HS-27A (cell line): ENCODE results near the gene LRRC8C.
"Not testable (repeated sequence)": the region's sequence is repeated elsewhere in the genome, so short reads cannot be mapped to it uniquely, and the experiment has no call there.

Experiments used
- DNase-seq: peaks from one replicate; pipeline ENCODE4 v3.0.0-alpha.2; 2012; ENCODE audit warnings: low read depth, missing footprints

LRRC8C gene

DNA sequence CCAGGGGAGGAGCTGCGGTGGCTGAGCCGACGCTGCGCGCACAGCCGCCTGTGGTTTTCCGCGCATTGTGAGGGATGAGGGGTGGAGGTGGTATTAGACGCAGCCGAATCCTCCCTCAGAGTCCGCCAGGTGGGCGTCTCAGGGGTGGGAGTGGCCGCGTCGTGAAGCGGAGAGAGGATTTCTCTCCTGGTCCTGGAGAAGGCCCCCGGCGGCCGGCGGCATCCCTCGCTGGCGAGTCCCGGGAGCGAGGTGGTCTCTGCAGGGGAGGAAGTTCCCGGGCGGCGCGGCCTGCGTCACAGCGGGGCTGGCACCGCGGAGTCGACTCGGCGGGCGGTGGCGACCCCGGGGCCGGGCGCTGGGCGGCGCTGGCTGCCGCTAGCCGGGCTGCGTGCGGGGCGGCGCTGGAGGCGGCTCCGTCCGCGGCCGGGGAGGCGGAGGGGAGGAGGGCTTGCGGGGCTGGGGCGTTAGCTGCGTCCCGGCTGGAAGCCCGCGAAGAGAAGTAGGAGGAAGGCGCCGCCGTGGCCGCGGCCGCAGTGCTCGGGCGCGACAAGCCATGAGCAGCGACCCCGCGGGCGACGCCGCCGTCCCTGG is at the start of gene LRRC8C:
Gene LRRC8C, plus strand, starts transcription at position 464 of the 591 bp plus-strand sequence. CDS start 53,354 bp downstream, outside the sequence.
- DNase-seq: peak; percentile 24

DNA sequence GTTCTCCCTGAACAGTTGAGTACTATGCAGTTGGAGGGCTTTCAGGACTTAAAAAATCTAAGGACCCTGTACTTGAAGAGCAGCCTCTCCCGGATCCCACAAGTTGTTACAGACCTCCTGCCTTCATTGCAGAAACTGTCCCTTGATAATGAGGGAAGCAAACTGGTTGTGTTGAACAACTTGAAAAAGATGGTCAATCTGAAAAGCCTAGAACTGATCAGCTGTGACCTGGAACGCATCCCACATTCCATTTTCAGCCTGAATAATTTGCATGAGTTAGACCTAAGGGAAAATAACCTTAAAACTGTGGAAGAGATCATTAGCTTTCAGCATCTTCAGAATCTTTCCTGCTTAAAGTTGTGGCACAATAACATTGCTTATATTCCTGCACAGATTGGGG is 48.7 kb upstream of the LRRC8C start:
- DNase-seq: no peak

DNA sequence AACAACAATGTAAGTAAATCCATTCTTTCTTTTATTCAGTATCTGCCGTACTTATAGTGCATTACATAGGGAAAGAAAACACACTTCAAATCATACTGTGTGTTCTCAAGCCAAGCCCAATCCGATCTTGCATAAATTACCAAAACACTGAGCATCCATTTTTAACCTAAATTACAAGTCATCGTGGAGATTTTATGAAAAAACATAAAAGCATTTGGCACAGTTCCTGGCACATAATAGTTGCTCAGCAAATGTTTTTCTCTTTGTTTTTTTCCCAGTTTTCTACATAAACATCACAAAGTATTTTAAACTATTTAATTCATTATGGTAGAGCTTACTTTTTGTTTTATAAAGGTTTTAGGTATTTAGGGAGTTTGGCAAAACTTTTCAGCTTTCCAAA is 48.1 kb upstream of the LRRC8C start:
- no peak for DNase-seq

- no peak for DNase-seq
These were observed 45.2 kb upstream of the LRRC8C start for GRCh38 chr1:89587729-89588161.

GRCh38 chr1:89588480-89588879 is 44.4 kb upstream of the LRRC8C start:
- no peak for DNase-seq

DNA sequence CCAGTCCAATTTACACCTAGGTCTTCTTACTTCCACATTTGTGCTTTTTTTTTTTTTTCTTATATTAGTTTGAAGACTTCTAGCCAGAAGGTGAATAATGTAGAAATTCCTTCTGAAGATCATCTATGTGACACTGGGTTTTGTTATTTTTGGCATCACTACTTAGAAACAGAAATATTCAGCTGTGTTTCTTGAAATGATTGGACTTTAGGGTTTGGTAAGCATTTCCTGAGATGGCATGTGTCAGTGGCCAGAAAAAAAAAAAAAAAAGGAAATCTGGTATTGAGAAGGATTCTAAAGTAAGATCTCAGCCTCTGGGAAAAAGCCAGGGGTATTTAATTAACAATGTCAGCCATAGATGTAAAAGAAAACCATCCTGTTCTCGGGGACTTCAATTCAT is 43.4 kb upstream of the LRRC8C start:
- no peak for DNase-seq

DNA sequence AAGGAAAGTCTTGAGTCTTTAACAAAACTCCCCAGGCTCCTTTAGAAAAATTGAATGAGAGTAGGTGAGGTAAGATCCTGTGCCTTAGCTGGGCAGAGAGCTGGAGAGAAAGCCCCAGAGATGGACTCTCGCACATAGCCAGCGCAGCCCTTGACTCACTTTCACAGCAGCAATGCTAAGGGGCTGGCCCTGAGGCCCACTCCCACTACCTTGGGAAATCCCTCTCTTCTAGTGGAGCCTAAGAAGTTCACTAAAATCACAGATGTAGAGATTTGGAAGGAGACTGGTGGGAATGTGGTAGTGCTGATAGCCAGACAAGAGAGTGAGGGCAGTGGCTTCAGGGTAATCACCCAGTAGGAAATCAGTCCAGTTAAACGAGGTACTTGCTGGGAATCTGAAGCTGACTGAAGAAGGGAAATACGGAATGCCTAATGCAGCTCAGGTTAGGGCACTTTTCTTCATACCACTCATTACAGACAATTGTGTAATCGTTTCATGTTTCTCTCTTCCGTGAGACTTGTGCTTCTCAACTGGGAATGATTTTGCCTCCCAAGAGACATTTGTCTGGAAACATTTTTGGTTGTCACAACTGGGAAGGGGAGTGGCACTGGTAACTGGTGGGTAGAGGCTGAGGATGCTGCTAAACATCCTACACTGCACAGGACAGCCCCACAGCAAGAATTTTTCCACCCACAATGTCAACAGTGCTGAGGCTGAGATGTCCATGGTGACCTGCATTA is 42.4 kb upstream of the LRRC8C start:
- no peak for DNase-seq

- DNase-seq: not testable (repeated sequence)
These were observed 40.0 kb upstream of the LRRC8C start for GRCh38 chr1:89592861-89593302.

DNA sequence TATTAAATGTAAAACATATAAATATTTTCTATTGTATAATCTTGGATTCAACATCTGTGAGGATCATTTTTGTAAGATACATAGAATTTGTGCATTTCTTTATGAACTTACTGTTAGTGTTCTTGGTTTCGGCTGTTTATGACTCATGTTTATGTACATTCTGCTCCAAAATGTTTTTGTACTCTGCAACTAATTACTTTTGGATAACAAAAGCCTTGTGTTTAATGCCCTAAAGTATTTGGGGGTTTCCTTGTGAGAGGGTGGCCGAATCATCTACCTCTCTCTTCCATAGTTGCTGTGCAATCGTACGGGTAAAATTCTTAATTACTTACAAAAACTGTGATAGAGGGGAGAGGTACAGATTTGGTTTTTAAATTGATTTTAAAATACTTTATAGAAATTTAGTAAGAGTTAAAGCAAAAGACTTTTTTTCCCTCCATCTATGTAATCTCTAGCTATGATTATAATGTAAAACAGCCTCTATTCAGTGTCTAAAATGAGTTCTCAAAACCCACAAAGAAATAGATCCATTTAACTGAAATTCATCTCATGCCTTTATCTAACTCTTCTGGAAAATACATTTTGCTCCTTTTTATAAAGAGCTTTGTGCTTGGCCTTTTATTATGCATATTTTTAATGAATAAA is 38.7 kb upstream of the LRRC8C start:
- no peak for DNase-seq

GRCh38 chr1:89596698-89597097 is 36.2 kb upstream of the LRRC8C start:
- DNase-seq: no peak

- DNase-seq: no peak
These were observed 34.2 kb upstream of the LRRC8C start for GRCh38 chr1:89598450-89599331.

DNA sequence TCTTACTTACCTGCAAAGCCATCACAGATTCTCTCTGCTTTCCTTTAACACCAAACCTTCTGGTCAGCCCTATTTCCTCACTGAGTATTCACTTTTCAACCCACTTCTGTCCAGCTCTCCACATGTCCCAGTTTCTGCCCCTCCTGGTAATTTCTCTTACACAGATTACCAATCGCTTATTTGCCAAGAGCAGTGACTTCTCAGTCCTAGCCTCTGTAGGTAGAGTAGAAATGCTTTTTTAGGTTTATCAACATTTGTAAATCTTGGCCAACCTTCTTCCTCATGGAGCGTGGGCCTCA is 33.6 kb upstream of the LRRC8C start:
- no peak for DNase-seq

DNA sequence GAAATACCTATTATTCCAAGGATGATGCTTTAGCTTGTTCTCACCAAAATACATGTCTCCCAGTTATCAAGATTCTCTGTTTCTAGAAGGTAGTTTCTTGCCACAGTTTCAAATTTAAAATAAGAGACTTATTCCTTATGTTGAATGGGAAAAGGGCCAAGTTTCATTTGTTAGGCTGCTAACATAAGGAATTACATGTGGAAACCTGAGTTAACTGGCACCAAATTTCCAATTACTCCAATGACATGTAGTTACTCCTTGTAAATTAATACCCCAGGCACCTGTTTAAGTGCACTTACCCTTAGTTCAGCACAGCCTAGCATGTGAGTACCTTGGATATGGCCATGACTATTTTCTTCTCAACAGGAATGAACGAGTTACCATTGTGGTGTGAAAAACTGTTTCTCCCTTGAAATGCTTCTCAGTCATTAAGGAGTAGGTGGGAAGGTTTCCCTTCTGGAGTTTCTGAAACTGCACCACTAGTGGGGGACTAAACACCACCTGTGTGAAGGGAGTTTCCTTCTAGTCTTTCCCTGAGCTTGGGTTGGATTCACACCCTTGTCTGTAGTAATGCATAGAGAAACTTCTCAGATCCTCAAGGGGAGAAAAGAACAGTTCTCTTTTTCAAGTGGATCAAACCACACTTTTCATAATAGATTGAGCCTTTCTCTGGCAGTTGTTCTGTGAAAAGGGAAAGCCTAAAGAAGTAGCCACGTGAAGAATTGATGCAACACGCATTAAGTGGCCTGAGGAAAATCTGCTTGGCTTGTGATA is 32.3 kb upstream of the LRRC8C start:
- DNase-seq: no peak

DNA sequence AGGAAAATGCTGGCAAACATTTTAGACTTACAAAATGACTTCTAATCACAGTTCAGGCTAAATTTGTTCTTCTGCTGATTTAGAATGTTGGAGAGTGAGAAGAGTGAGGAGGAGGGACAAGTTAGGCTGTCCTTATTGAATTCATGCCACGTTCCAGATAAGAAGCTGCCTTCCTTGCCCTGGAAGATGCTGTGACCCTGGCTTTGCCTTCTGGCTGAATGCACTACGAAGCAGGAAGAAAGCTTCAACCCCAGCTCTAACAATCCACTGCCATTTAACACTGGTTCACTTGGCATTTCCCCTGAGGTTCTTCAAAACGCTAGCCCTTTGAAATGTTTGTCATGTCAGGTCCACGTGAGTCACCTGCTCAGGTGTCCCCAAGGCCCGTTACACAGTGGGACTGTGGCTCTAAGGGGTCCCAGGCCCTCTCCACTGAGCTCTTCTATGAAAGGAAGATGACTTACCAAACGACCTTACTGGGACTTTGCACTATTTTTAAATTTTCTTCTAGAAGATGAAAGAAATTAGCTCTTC is 30.0 kb upstream of the LRRC8C start:
- no peak for DNase-seq

DNA sequence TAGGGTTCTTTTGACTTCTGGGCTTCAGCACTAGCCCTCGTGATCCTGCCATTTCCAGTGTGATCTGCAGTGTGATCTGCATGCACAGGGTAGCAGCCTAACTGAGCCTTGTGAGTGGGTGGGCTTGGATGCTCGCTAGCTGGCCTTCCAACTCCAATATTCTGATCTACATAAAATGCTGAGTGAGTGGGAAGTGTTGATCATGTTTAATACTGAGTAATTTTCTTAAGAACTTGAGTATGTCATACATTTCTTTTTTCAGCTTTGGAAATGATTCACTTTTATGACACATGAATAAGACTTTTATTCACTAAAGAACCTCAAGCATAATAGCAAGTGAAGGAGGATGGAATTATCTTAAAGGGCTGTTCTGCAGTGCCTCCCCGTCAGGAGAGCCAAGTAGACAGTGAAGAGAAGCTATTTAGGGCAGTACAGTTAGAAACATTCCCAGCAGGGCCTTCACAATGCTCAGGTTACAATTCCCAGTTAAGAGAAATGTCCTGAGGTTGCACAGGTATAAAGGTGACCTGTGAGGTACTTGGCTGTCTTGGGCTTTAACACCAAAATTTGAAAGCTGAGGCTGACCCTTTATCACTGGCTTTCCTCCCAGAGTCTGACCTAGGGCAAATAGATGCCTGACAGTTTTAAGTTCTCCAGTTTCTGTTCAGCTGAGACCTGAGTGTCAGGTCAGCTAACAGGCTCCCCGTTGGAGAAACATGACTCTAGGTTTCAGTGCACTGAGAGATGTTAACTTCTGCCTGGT is 29.1 kb upstream of the LRRC8C start:
- no peak for DNase-seq

DNA sequence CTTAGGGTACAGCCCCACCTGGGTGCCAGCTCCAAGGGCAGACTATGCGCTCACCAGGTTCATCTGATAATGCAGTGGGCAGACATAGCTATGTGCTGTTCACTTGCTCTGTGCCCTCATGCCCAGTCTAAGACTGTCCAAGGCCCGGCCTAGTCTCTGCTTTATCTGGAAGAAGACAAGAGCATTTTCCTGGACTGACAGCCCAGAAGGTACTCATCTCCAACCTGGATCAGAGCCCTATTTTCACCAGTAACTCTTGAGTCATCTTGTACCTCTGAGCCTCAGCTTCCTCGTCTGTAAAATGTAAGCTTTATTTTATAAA is 28.5 kb upstream of the LRRC8C start:
- DNase-seq: no peak

DNA sequence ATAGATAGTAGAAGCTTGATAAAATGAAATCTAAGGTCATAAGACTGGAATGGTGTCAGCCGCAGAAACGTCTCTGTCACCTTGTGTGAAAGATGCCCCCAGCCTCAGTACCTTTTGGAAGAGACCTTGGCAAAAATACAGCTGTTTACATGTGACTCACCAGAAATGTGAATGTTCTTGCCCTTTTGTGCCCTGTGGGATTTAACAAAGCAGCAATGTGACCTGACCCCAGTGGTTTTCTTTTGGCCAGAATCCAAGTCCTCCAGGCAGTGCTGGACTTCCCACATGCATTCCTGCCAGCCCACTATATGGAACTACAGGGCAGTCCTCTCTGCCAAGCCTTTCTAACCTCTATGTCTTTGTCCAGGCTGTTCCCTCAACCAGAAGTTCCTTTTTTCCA is 27.2 kb upstream of the LRRC8C start:
- peak; percentile 89 for DNase-seq

DNA sequence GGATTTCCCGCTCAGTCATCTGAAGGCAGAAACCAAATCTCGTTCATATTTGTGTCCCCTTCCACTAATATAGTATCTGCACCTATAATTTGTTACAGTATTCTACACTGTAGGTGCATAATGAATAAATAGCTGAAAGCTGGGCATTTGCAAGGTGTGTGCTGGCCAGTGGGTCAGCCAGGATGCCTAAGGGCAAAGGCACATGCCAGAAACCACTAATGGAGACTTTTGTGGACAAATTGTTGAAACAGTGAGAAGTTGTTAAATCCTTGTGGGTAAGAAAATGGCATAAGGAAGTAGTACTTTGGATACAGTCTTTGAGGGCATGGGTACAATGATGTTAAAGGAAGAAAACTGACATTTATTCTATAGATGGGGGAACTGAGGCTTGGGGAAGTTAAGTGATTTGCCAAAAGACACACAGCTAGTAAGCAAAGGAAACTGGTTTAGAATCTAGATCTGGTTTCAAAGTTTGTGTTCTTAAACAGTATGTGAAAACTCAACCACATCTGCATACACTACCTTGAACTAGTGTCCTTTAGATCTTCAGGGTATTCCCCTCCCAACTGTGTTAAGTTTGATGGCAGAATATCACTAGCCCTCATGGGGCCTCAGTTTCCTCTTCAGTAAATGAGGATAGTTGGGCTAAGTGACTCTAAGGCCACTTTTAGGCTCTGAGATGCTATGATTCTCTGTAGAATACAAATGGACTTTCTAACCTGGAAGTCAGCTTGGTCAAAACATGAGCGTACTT is 26.5 kb upstream of the LRRC8C start:
- DNase-seq: no peak

DNA sequence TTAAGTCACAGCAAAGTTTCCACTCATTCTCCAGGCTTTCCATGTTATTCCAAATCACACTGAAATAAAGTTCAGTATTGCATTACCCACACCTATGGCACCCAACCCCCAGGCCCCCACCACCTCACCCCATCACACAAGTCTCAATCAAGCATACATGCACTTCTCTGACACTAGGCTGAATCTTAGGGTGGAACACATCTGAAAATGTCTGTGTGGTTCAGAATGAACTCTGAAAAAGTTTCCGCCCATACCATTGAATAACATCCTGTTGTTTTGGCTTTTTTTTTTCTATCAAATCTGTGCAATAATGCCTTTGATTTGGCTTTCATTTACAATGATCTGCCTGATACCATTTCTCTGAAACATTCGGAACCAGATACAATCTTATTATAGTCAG is 25.8 kb upstream of the LRRC8C start:
- no peak for DNase-seq
